ENCODE data around the gene TNIK.
"Not testable (repeated sequence)": the region's sequence is repeated elsewhere in the genome, so short reads cannot be mapped to it uniquely, and the experiment has no call there.

The TNIK gene

GRCh38 chr3:171372694-171373093 lies 87.5 kb downstream of the TNIK start:
- no peak overlapping the region for H3K27ac Mint-ChIP-seq (ENCODE audit: low read depth)

GRCh38 chr3:171371354-171371753 lies 88.9 kb downstream of the TNIK start:
- Mint-ChIP-seq H3K27ac (ENCODE audit: low read depth) (no peak overlapping the region), H3K4me1 (peaks cover 23% of the 10 kb centered on the region)

More at GRCh38 chr3:171372694-171373093, 87.5 kb downstream of the TNIK start:
- Mint-ChIP-seq H3K9me3 (no peaks in the 10 kb centered on the region), H3K27me3 (no peaks in the 10 kb centered on the region), H3K4me3 (no peak overlapping the region), H3K36me3 (ENCODE audit: insufficient read depth) (peaks cover 3% of the 10 kb centered on the region), H3K4me1 (peaks cover 32% of the 10 kb centered on the region)
- DNase-seq (ENCODE audit: low spot score in 2 of 2) (no peak), ATAC-seq (replicated peaks; ENCODE audit: extremely low read depth, poor library complexity, severe bottlenecking) (no peak)

GRCh38 chr3:171369156-171369555 lies 91.0 kb downstream of the TNIK start:
- ATAC-seq (replicated peaks; ENCODE audit: extremely low read depth, poor library complexity, severe bottlenecking): no peak
- Mint-ChIP-seq H3K27me3 (no peaks in the 10 kb centered on the region), H3K4me1 (peaks cover 30% of the 10 kb centered on the region), H3K36me3 (ENCODE audit: insufficient read depth) (peaks cover 7% of the 10 kb centered on the region), H3K9me3 (no peaks in the 10 kb centered on the region), H3K4me3 (no peak overlapping the region), H3K27ac (ENCODE audit: low read depth) (no peak overlapping the region)
- DNase-seq (ENCODE audit: low spot score in 2 of 2): no peak

More at GRCh38 chr3:171371354-171371753, 88.9 kb downstream of the TNIK start:
- DNase-seq (ENCODE audit: low spot score in 2 of 2) (no peak), ATAC-seq (replicated peaks; ENCODE audit: extremely low read depth, poor library complexity, severe bottlenecking) (no peak)
- H3K27me3 Mint-ChIP-seq: no peaks in the 10 kb centered on the region
- no peak overlapping the region for H3K4me3 Mint-ChIP-seq
- peaks cover 3% of the 10 kb centered on the region for H3K36me3 Mint-ChIP-seq (ENCODE audit: insufficient read depth)
- H3K9me3 Mint-ChIP-seq: no peaks in the 10 kb centered on the region

- H3K36me3 Mint-ChIP-seq (ENCODE audit: insufficient read depth); H3K27ac Mint-ChIP-seq (ENCODE audit: low read depth); H3K9me3 Mint-ChIP-seq; ATAC-seq (replicated peaks; ENCODE audit: extremely low read depth, poor library complexity, severe bottlenecking); DNase-seq (ENCODE audit: low spot score in 2 of 2); H3K4me3 Mint-ChIP-seq; H3K27me3 Mint-ChIP-seq: not testable (repeated sequence)
- H3K4me1 Mint-ChIP-seq: peaks cover 42% of the 10 kb centered on the region
Observed at GRCh38 chr3:171366738-171367137, 93.5 kb downstream of the TNIK start.

GRCh38 chr3:171366043-171366442 lies 94.2 kb downstream of the TNIK start:
- Mint-ChIP-seq H3K27ac (ENCODE audit: low read depth) (no peak overlapping the region), H3K4me1 (peaks cover 42% of the 10 kb centered on the region), H3K9me3 (no peaks in the 10 kb centered on the region), H3K27me3 (no peaks in the 10 kb centered on the region), H3K36me3 (ENCODE audit: insufficient read depth) (peaks cover 8% of the 10 kb centered on the region), H3K4me3 (no peak overlapping the region)
- DNase-seq (ENCODE audit: low spot score in 2 of 2) (no peak), ATAC-seq (replicated peaks; ENCODE audit: extremely low read depth, poor library complexity, severe bottlenecking) (no peak)

GRCh38 chr3:171365489-171365888 lies 94.7 kb downstream of the TNIK start:
- DNase-seq (ENCODE audit: low spot score in 2 of 2) (no peak), ATAC-seq (replicated peaks; ENCODE audit: extremely low read depth, poor library complexity, severe bottlenecking) (no peak)
- H3K36me3 Mint-ChIP-seq (ENCODE audit: insufficient read depth): peaks cover 8% of the 10 kb centered on the region
- peaks cover 43% of the 10 kb centered on the region for H3K4me1 Mint-ChIP-seq
- no peak overlapping the region for H3K27ac Mint-ChIP-seq (ENCODE audit: low read depth)
- no peak overlapping the region for H3K4me3 Mint-ChIP-seq
- no peaks in the 10 kb centered on the region for H3K9me3 Mint-ChIP-seq
- H3K27me3 Mint-ChIP-seq: no peaks in the 10 kb centered on the region

GRCh38 chr3:171364500-171364899 lies 95.7 kb downstream of the TNIK start:
- Mint-ChIP-seq H3K4me3 (no peak overlapping the region), H3K27ac (ENCODE audit: low read depth) (peak overlapping the region; percentile 11), H3K27me3 (no peaks in the 10 kb centered on the region), H3K9me3 (no peaks in the 10 kb centered on the region), H3K36me3 (ENCODE audit: insufficient read depth) (peaks cover 8% of the 10 kb centered on the region), H3K4me1 (peaks cover 53% of the 10 kb centered on the region)
- no peak for DNase-seq (ENCODE audit: low spot score in 2 of 2)
- no peak for ATAC-seq (replicated peaks; ENCODE audit: extremely low read depth, poor library complexity, severe bottlenecking)

GRCh38 chr3:171363202-171363601 lies 97.0 kb downstream of the TNIK start:
- H3K27ac Mint-ChIP-seq (ENCODE audit: low read depth): no peak overlapping the region
- H3K27me3 Mint-ChIP-seq: no peaks in the 10 kb centered on the region
- DNase-seq (ENCODE audit: low spot score in 2 of 2): no peak
- H3K36me3 Mint-ChIP-seq (ENCODE audit: insufficient read depth): peaks cover 6% of the 10 kb centered on the region
- H3K4me1 Mint-ChIP-seq: peaks cover 63% of the 10 kb centered on the region
- no peak overlapping the region for H3K4me3 Mint-ChIP-seq
- H3K9me3 Mint-ChIP-seq: no peaks in the 10 kb centered on the region
- no peak for ATAC-seq (replicated peaks; ENCODE audit: extremely low read depth, poor library complexity, severe bottlenecking)

GRCh38 chr3:171362575-171362974 lies 97.6 kb downstream of the TNIK start:
- Mint-ChIP-seq H3K9me3 (no peaks in the 10 kb centered on the region), H3K4me1 (peaks cover 61% of the 10 kb centered on the region), H3K36me3 (ENCODE audit: insufficient read depth) (peaks cover 6% of the 10 kb centered on the region), H3K4me3 (no peak overlapping the region), H3K27ac (ENCODE audit: low read depth) (no peak overlapping the region), H3K27me3 (no peaks in the 10 kb centered on the region)
- ATAC-seq (replicated peaks; ENCODE audit: extremely low read depth, poor library complexity, severe bottlenecking) (no peak), DNase-seq (ENCODE audit: low spot score in 2 of 2) (no peak)

GRCh38 chr3:171358881-171359198 lies 101.4 kb downstream of the TNIK start:
- no peak overlapping the region for H3K4me3 Mint-ChIP-seq
- no peak overlapping the region for H3K27ac Mint-ChIP-seq (ENCODE audit: low read depth)
- peaks cover 75% of the 10 kb centered on the region for H3K4me1 Mint-ChIP-seq
- no peak for ATAC-seq (replicated peaks; ENCODE audit: extremely low read depth, poor library complexity, severe bottlenecking)
- no peak for DNase-seq (ENCODE audit: low spot score in 2 of 2)
- no peaks in the 10 kb centered on the region for H3K9me3 Mint-ChIP-seq
- peaks cover 2% of the 10 kb centered on the region for H3K36me3 Mint-ChIP-seq (ENCODE audit: insufficient read depth)
- no peaks in the 10 kb centered on the region for H3K27me3 Mint-ChIP-seq

- DNase-seq (ENCODE audit: low spot score in 2 of 2): no peak
- ATAC-seq (replicated peaks; ENCODE audit: extremely low read depth, poor library complexity, severe bottlenecking): no peak
- Mint-ChIP-seq H3K27me3 (no peaks in the 10 kb centered on the region), H3K9me3 (no peaks in the 10 kb centered on the region), H3K4me1 (peaks cover 71% of the 10 kb centered on the region), H3K36me3 (ENCODE audit: insufficient read depth) (peaks cover 2% of the 10 kb centered on the region), H3K27ac (ENCODE audit: low read depth) (no peak overlapping the region), H3K4me3 (no peak overlapping the region)
Observed at GRCh38 chr3:171358181-171358880, 101.9 kb downstream of the TNIK start.

GRCh38 chr3:171357721-171358120 lies 102.5 kb downstream of the TNIK start:
- Mint-ChIP-seq H3K4me3 (no peak overlapping the region), H3K4me1 (peaks cover 65% of the 10 kb centered on the region), H3K9me3 (no peaks in the 10 kb centered on the region), H3K27me3 (no peaks in the 10 kb centered on the region), H3K36me3 (ENCODE audit: insufficient read depth) (peaks cover 2% of the 10 kb centered on the region), H3K27ac (ENCODE audit: low read depth) (no peak overlapping the region)
- no peak for ATAC-seq (replicated peaks; ENCODE audit: extremely low read depth, poor library complexity, severe bottlenecking)
- no peak for DNase-seq (ENCODE audit: low spot score in 2 of 2)

GRCh38 chr3:171356251-171356650 lies 104.0 kb downstream of the TNIK start:
- no peak overlapping the region for H3K4me3 Mint-ChIP-seq
- no peaks in the 10 kb centered on the region for H3K27me3 Mint-ChIP-seq
- H3K4me1 Mint-ChIP-seq: peaks cover 59% of the 10 kb centered on the region
- no peak for ATAC-seq (replicated peaks; ENCODE audit: extremely low read depth, poor library complexity, severe bottlenecking)
- no peaks in the 10 kb centered on the region for H3K36me3 Mint-ChIP-seq (ENCODE audit: insufficient read depth)
- H3K9me3 Mint-ChIP-seq: no peaks in the 10 kb centered on the region
- no peak for DNase-seq (ENCODE audit: low spot score in 2 of 2)
- H3K27ac Mint-ChIP-seq (ENCODE audit: low read depth): no peak overlapping the region

All from central memory CD8-positive, alpha-beta T cell (primary cell).